NCI-H1048 (cell line): Measurements from ENCODE around the gene LOXHD1.

Source experiments
- DNase-seq: peaks from one replicate; lab custom pipeline; 2025; lab: John Stamatoyannopoulos, UW

Gene LOXHD1

GRCh38 chr18:46625069-46625468, 32.0 kb downstream of the LOXHD1 start:
- DNase-seq, result no peak

- DNase-seq, result no peak
Measured at GRCh38 chr18:46624127-46624526, 32.9 kb downstream of the LOXHD1 start.

- DNase-seq, result no peak
Measured at GRCh38 chr18:46623541-46623940, 33.5 kb downstream of the LOXHD1 start.

- no peak for DNase-seq
Measured at GRCh38 chr18:46622999-46623398, 34.0 kb downstream of the LOXHD1 start.

- DNase-seq, result no peak
Measured at GRCh38 chr18:46622451-46622850, 34.6 kb downstream of the LOXHD1 start.

- no peak for DNase-seq
Measured at GRCh38 chr18:46621871-46622270, 35.1 kb downstream of the LOXHD1 start.

GRCh38 chr18:46621111-46621766, 35.8 kb downstream of the LOXHD1 start:
- DNase-seq, result no peak

- DNase-seq, result no peak
Measured at GRCh38 chr18:46619559-46619958, 37.5 kb downstream of the LOXHD1 start.

GRCh38 chr18:46615720-46616119, 41.3 kb downstream of the LOXHD1 start:
- DNase-seq, result no peak

GRCh38 chr18:46609048-46609447, 48.0 kb downstream of the LOXHD1 start:
- no peak for DNase-seq

GRCh38 chr18:46607926-46608325, 49.1 kb downstream of the LOXHD1 start:
- no peak for DNase-seq

GRCh38 chr18:46601141-46601805, 55.7 kb downstream of the LOXHD1 start:
- DNase-seq, result no peak

GRCh38 chr18:46596119-46596518, 60.9 kb downstream of the LOXHD1 start:
- no peak for DNase-seq

- no peak for DNase-seq
Measured at GRCh38 chr18:46591783-46592391, 65.1 kb downstream of the LOXHD1 start.

GRCh38 chr18:46590103-46590502, 66.9 kb downstream of the LOXHD1 start:
- no peak for DNase-seq

- DNase-seq, result no peak
Measured at GRCh38 chr18:46588971-46589660, 67.9 kb downstream of the LOXHD1 start.

- no peak for DNase-seq
Measured at GRCh38 chr18:46587600-46587999, 69.4 kb downstream of the LOXHD1 start.

- no peak for DNase-seq
Measured at GRCh38 chr18:46583711-46584110, 73.3 kb downstream of the LOXHD1 start.

- no peak for DNase-seq
Measured at GRCh38 chr18:46581648-46582047, 75.4 kb downstream of the LOXHD1 start.

GRCh38 chr18:46578987-46579386, 78.0 kb downstream of the LOXHD1 start:
- no peak for DNase-seq

GRCh38 chr18:46577546-46577945, 79.5 kb downstream of the LOXHD1 start:
- no peak for DNase-seq

- no peak for DNase-seq
Measured at GRCh38 chr18:46575851-46576250, 81.2 kb downstream of the LOXHD1 start.

- DNase-seq, result no peak
Measured at GRCh38 chr18:46574743-46575115, 82.3 kb downstream of the LOXHD1 start.
